ENCODE measurements around the gene SP4. TPM values are rescaled to one million over a fixed set of nuclear protein-coding genes. Genes with fewer than 3 reads are reported as not detected.
"Not testable (repeated sequence)": the region's sequence is repeated elsewhere in the genome, so short reads cannot be mapped to it uniquely, and the experiment has no call there.

SP4 gene
- total and polyA plus RNA-seq, 2 experiments from 2014 or later, result 3.0 to 8.7 TPM

DNA sequence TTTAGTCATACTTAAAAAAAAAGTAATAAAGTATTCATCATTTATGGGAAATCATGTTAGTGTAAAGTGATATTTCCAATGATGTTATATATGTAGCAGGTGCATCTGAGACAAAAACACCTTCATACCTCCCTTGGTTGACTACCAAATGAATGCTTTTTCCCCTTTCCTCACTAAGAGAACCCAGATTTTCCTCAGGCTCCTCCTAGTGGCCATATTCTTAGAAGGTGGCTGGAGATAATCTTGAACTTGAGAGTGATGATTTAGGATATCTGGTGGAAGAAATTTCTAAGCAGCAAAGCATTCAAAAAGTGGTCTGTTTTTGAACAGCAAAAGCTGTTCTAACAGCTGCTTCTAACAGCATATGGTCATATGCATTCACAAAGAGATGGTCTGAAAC is 98.1 kb downstream of the SP4 start:
- Histone ChIP-seq H3K27ac (no peak overlapping the region), H3K4me1 (ENCODE audit: low read depth) (no peaks in the 10 kb centered on the region), H3K36me3 (no peaks in the 10 kb centered on the region), H3K27me3 (no peaks in the 10 kb centered on the region), H3K4me3 (no peak overlapping the region), H3K9me3 (ENCODE audit: low read depth) (no peaks in the 10 kb centered on the region)
- peak; percentile 44 for TF ChIP-seq CTCF (IDR thresholded peaks at IDR 0.05; ENCODE audit: low read depth, low read length)
- DNase-seq (ENCODE audit: low read depth in 1 of 2, low spot score in 1 of 2), result peak in 1 of 2 donors; percentile 3

- Histone ChIP-seq H3K36me3 (no peaks in the 10 kb centered on the region), H3K4me1 (ENCODE audit: low read depth) (no peaks in the 10 kb centered on the region), H3K9me3 (ENCODE audit: low read depth) (no peaks in the 10 kb centered on the region), H3K27me3 (no peaks in the 10 kb centered on the region), H3K4me3 (no peak overlapping the region), H3K27ac (no peak overlapping the region)
- no peak for DNase-seq (ENCODE audit: low read depth in 1 of 2, low spot score in 1 of 2)
- no peak for TF ChIP-seq CTCF (IDR thresholded peaks at IDR 0.05; ENCODE audit: low read depth, low read length)
Measured at GRCh38 chr7:21526448-21526847, 98.6 kb downstream of the SP4 start.

DNA sequence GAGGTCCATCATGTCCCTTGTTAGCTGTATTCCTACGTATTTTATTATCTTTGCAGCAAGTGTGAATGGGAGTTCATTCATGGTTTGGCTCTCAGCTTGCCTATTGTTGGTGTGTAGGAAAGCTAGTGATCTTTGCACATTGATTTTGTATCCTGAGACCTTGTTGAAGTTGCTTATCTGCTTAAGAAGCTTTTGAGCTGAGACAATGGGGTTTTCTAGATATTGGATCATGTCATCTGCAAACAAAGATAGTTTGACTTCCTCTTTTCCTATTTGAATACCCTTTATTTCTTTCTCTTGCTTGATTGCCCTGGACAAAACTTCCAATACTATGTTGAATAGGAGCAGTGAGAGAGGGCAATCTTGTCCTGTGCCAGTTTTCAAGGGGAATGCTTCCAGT is 104.6 kb downstream of the SP4 start:
- not testable (repeated sequence) for H3K27ac ChIP-seq; H3K9me3 ChIP-seq (ENCODE audit: low read depth); H3K27me3 ChIP-seq; H3K4me3 ChIP-seq; DNase-seq (ENCODE audit: low read depth in 1 of 2, low spot score in 1 of 2); H3K36me3 ChIP-seq; H3K4me1 ChIP-seq (ENCODE audit: low read depth)

DNA sequence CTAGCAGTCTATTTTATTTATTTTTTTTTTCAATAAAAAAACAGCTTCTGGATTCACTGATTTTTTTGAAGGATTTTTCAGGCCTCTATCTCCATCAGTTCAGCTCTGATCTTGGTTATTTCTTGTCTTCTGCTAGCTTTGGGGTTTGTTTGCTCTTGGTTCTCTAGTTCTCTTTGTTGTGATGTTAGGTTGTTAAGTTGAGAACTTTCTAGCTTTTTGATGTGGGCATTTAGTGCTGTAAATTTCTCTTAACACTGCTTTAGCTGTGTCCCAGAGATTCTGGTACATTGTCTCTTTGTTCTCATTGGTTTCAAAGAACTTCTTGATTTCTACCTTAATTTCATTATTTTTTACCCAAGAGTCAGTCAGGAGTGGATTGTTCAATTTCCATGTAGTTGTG is 105.8 kb downstream of the SP4 start:
- not testable (repeated sequence) for DNase-seq (ENCODE audit: low read depth in 1 of 2, low spot score in 1 of 2); H3K9me3 ChIP-seq (ENCODE audit: low read depth); H3K4me3 ChIP-seq; H3K4me1 ChIP-seq (ENCODE audit: low read depth); H3K27ac ChIP-seq; H3K36me3 ChIP-seq; H3K27me3 ChIP-seq

GRCh38 chr7:21536445-21537118 is 108.7 kb downstream of the SP4 start:
- H3K36me3 ChIP-seq; DNase-seq (ENCODE audit: low read depth in 1 of 2, low spot score in 1 of 2); H3K4me1 ChIP-seq (ENCODE audit: low read depth); H3K9me3 ChIP-seq (ENCODE audit: low read depth); H3K4me3 ChIP-seq; H3K27ac ChIP-seq: not testable (repeated sequence)
- H3K27me3 ChIP-seq, result peaks cover 16% of the 10 kb centered on the region

DNA sequence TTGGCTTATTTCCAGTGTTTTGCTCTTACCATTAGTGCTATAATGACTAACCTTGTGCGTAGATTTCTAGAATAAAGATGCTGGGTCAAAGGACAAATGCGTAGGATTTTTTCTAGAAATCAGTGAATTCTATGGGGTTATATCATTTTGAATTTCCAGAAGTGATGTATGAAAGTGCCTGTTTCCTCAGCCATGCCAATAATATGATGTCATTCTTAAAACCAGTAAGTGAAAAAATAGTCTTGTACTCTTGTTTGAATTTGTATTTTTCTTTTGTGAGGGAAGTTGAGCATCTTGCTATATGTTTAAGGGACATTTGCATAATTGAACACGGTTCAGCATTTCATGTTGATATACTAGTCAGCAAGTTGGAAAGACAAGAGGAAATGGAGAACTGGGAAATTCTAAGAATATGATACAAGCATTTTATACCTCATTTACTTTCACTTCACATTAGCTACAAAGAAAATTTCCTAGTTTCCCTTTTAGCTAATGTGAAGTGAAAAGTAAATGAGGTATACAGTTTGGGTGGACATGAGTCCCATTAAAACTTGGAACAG is 111.1 kb downstream of the SP4 start:
- no peak overlapping the region for H3K4me3 ChIP-seq
- peaks cover 40% of the 10 kb centered on the region for H3K27me3 ChIP-seq
- H3K27ac ChIP-seq, result no peak overlapping the region
- no peak for TF ChIP-seq CTCF (IDR thresholded peaks at IDR 0.05; ENCODE audit: low read depth, low read length)
- no peaks in the 10 kb centered on the region for H3K36me3 ChIP-seq
- DNase-seq (ENCODE audit: low read depth in 1 of 2, low spot score in 1 of 2), result no peak
- H3K9me3 ChIP-seq (ENCODE audit: low read depth), result no peaks in the 10 kb centered on the region
- no peaks in the 10 kb centered on the region for H3K4me1 ChIP-seq (ENCODE audit: low read depth)

- no peaks in the 10 kb centered on the region for H3K36me3 ChIP-seq
- H3K9me3 ChIP-seq (ENCODE audit: low read depth), result no peaks in the 10 kb centered on the region
- no peak within 1 kb of the TSS for H3K27ac ChIP-seq
- peak within 1 kb of the TSS; percentile 41 for H3K4me3 ChIP-seq
- TF ChIP-seq CTCF (IDR thresholded peaks at IDR 0.05; ENCODE audit: low read depth, low read length), result no peak
- peaks cover 78% of the 10 kb centered on the region for H3K27me3 ChIP-seq
- DNase-seq (ENCODE audit: low read depth in 1 of 2, low spot score in 1 of 2), result peak; percentile 30 to 77
- no peaks in the 10 kb centered on the region for H3K4me1 ChIP-seq (ENCODE audit: low read depth)
Measured at GRCh38 chr7:21542891-21543527, 115.1 kb downstream of the SP4 start, which contains the start of gene DNAH11. Gene DNAH11, plus strand, starts transcription at chr7:21543039. Its CDS starts 207 bp downstream, at chr7:21543246.

Measured in cardiac muscle cell (in vitro differentiated cells and primary cell).